GM23248 (cell line): ENCODE data around the gene ASTN1. TPM values are rescaled to one million over a fixed set of nuclear protein-coding genes. Genes with fewer than 3 reads are reported as not detected.

Experiments used
- DNase-seq: peaks from one replicate; pipeline ENCODE4 v3.0.0-alpha.2; 2015
- H2AFZ ChIP-seq: fragments of 200-600 bp; sonication (generic); 2 replicates; pipeline ENCODE4 v1.6.1; 2016; ENCODE audit warnings: antibody characterized with exemption
- H3F3A ChIP-seq: fragments of 200-600 bp; sonication (generic); 2 replicates; pipeline ENCODE4 v1.6.1; 2016; ENCODE audit warnings: mild to moderate bottlenecking, antibody characterized with exemption, mixed run types; ENCODE audit not compliant: insufficient read depth
- H3K27ac ChIP-seq: fragments of 200-600 bp; sonication (generic); 2 replicates; pipeline ENCODE4 v1.5.1; 2016; ENCODE audit warnings: mild to moderate bottlenecking
- H3K27me3 ChIP-seq: fragments of 200-600 bp; sonication (generic); replicated peaks from 2 replicates; pipeline ENCODE4 v1.6.1; 2016; ENCODE audit warnings: mild to moderate bottlenecking; ENCODE audit not compliant: insufficient read depth
- H3K36me3 ChIP-seq: fragments of 200-600 bp; sonication (generic); 2 replicates; pipeline ENCODE4 v1.6.1; 2016; ENCODE audit warnings: low read depth, mild to moderate bottlenecking
- H3K4me1 ChIP-seq: fragments of 200-600 bp; sonication (generic); 2 replicates; pipeline ENCODE4 v1.6.1; 2016; ENCODE audit warnings: mild to moderate bottlenecking; ENCODE audit not compliant: insufficient read depth
- H3K4me2 ChIP-seq: fragments of 200-600 bp; sonication (generic); one replicate; pipeline ENCODE4 v1.6.1; 2016; ENCODE audit warnings: mild to moderate bottlenecking; ENCODE audit not compliant: unreplicated experiment
- H3K4me3 ChIP-seq: fragments of 200-600 bp; sonication (generic); 2 replicates; pipeline ENCODE4 v1.5.1; 2016; ENCODE audit warnings: mild to moderate bottlenecking
- H3K79me2 ChIP-seq: fragments of 200-600 bp; sonication (generic); 2 replicates; pipeline ENCODE4 v1.6.1; 2016; ENCODE audit warnings: mild to moderate bottlenecking; ENCODE audit not compliant: insufficient read depth
- H3K9ac ChIP-seq: fragments of 200-600 bp; sonication (generic); 2 replicates; pipeline ENCODE4 v1.6.1; 2016; ENCODE audit warnings: mild to moderate bottlenecking
- H3K9me2 ChIP-seq: fragments of 200-600 bp; sonication (generic); 2 replicates; pipeline ENCODE4 v1.6.1; 2016; ENCODE audit warnings: mixed run types, mild to moderate bottlenecking, moderate library complexity; ENCODE audit not compliant: insufficient read depth
- H3K9me3 ChIP-seq: fragments of 200-600 bp; sonication (generic); one replicate; pipeline ENCODE4 v1.6.1; 2017; ENCODE audit warnings: low read depth
- H4K20me1 ChIP-seq: fragments of 200-600 bp; sonication (generic); 2 replicates; pipeline ENCODE4 v1.6.0; 2016; ENCODE audit not compliant: insufficient read depth
- EZH2 ChIP-seq: fragments of 200-600 bp; sonication (generic); IDR thresholded peaks from 2 replicates; pipeline ENCODE4 v1.6.1; 2018; ENCODE audit warnings: antibody characterized with exemption, mild to moderate bottlenecking; ENCODE audit not compliant: insufficient read depth, poor library complexity, severe bottlenecking
- EZH2phosphoT487 ChIP-seq: fragments of 200-600 bp; sonication (generic); IDR thresholded peaks from 2 replicates; pipeline ENCODE4 v1.6.1; 2018; ENCODE audit warnings: antibody characterized with exemption, moderate library complexity, mild to moderate bottlenecking, low read depth; ENCODE audit not compliant: insufficient read depth
- WGBS, 2 experiments: methylation state at CpG; one replicate each; pipeline ENCODE4 v1.1.6; 2015 to 2017; ENCODE audit warnings: low lambda C conversion rate in 2 of 2, low coverage in 1 of 2; ENCODE audit errors: missing lambda C conversion rate in 2 of 2; 5-methylcytosine and 5-hydroxymethylcytosine counted together
- in situ Hi-C: fragments of 300-500 bp; cut with MboI; formaldehyde crosslinking; loops from 2 replicates; pipeline ENCODE4 v1.15.0; 2020
- polyA plus RNA-seq: library from polyadenylated mRNA; unstranded; fragments of >200 nt; fragmentation: Nextera tagmentation; extraction: Ambion mirVana; gene quantifications from 2 replicates; pipeline ENCODE4 v1.2.1, GENCODE V29; 2016
- total RNA-seq: library from RNA; depleted of rRNA; stranded (reverse); fragments of >200 nt; shearing (Covaris generic); gene quantifications from 2 replicates; pipeline ENCODE4 v1.2.3, GENCODE V29; 2014

Gene ASTN1
- total and polyA plus RNA-seq, 2 experiments from 2014 or later: not detected

DNA sequence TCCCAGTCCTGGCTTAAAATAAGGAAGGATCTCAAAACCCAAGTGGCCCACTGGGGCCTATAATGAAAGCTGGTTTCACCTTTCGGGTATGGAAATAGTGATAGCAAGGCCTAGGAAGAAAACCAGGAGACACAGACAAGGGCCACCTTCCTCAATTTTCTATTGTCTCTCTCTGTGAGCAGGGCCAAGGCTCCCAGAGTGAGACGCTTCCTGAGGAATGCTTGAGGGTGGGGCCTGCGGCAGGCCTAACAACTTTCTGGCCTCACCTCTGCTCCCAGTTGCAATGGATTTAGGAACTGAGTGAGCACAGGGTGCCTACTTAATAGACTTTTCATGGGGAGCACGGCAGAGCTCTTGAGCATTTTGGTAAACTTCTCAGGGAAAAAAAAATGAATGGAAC lies 300.9 kb downstream of the ASTN1 start:
- DNase-seq: no peak
- in situ Hi-C loops: no loop called here
- no peak overlapping the region for H3K9ac ChIP-seq
- no peaks in the 10 kb centered on the region for H3K9me2 ChIP-seq
- peaks cover 15% of the 10 kb centered on the region for H3F3A ChIP-seq
- no peaks in the 10 kb centered on the region for H3K79me2 ChIP-seq
- no peaks in the 10 kb centered on the region for H4K20me1 ChIP-seq
- H3K27ac ChIP-seq: no peak overlapping the region
- no peak overlapping the region for H3K4me3 ChIP-seq
- no peak overlapping the region for H3K4me2 ChIP-seq
- no peaks in the 10 kb centered on the region for H3K27me3 ChIP-seq
- TF ChIP-seq EZH2: no peak
- TF ChIP-seq EZH2phosphoT487: no peak
- H3K36me3 ChIP-seq: no peaks in the 10 kb centered on the region
- H3K9me3 ChIP-seq: no peaks in the 10 kb centered on the region
- no peak overlapping the region for H2AFZ ChIP-seq
- 55 to 64% methylated on average over 4 of the region's 4 CpGs for WGBS, 2 experiments
- peaks cover 26% of the 10 kb centered on the region for H3K4me1 ChIP-seq

DNA sequence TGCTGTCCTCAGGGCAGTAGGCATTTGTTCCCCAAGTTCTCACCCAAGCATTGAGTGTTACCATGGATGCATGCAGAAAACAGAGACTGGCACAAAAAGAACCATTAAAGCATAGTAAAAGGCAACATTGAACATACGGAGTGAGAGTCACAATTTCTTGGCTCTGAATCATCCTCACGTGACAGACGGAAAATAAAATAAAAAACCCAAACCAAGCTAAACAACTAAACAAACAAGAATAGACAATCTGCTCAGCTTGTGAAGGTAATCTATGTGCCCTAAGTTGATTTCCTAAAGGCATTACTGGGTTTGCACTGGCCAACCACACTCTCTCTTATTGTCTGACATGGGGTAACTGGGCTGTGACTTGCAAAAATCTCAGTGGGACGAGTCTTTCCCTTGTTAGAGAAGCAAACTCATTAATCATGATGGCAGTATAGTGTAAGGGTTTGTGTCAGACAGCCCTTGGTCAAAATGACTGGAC lies 306.0 kb downstream of the ASTN1 start:
- in situ Hi-C loops: no loop called here
- peak; percentile 30 for DNase-seq

GRCh38 chr1:176857632-176858031 lies 306.9 kb downstream of the ASTN1 start:
- Histone ChIP-seq H3K4me3 (no peak overlapping the region), H3K9me2 (no peaks in the 10 kb centered on the region), H2AFZ (no peak overlapping the region), H3K4me2 (peak overlapping the region; percentile 44), H3K27ac (no peak overlapping the region), H4K20me1 (no peaks in the 10 kb centered on the region), H3K9me3 (no peaks in the 10 kb centered on the region), H3K79me2 (no peaks in the 10 kb centered on the region), H3K36me3 (no peaks in the 10 kb centered on the region), H3K9ac (no peak overlapping the region), H3F3A (no peaks in the 10 kb centered on the region), H3K4me1 (peaks cover 22% of the 10 kb centered on the region), H3K27me3 (no peaks in the 10 kb centered on the region)
- TF ChIP-seq EZH2 (no peak), EZH2phosphoT487 (no peak)
- in situ Hi-C loops: no loop called here
- DNase-seq: peak; percentile 72
- WGBS, 2 experiments: 36 to 40% methylated on average over 4 of the region's 4 CpGs

More for the DNA sequence above, 306.0 kb downstream of the ASTN1 start:
- Histone ChIP-seq H3K4me3 (no peak overlapping the region), H3K9ac (no peak overlapping the region), H3K27me3 (no peaks in the 10 kb centered on the region), H3K27ac (no peak overlapping the region), H3K79me2 (no peaks in the 10 kb centered on the region), H3K4me2 (peak overlapping the region; percentile 44), H2AFZ (no peak overlapping the region), H3K9me2 (no peaks in the 10 kb centered on the region), H3K36me3 (no peaks in the 10 kb centered on the region), H3F3A (no peaks in the 10 kb centered on the region), H3K4me1 (peaks cover 22% of the 10 kb centered on the region), H3K9me3 (no peaks in the 10 kb centered on the region), H4K20me1 (no peaks in the 10 kb centered on the region)
- no peak for TF ChIP-seq EZH2phosphoT487
- no peak for TF ChIP-seq EZH2
- 7 to 12% methylated on average over 4 of the region's 4 CpGs for WGBS, 2 experiments

GRCh38 chr1:176854758-176855745 lies 309.5 kb downstream of the ASTN1 start:
- no peaks in the 10 kb centered on the region for H3K36me3 ChIP-seq
- no peak overlapping the region for H3K4me3 ChIP-seq
- TF ChIP-seq EZH2phosphoT487 (no peak), EZH2 (no peak)
- H3K9me3 ChIP-seq: no peaks in the 10 kb centered on the region
- H4K20me1 ChIP-seq: no peaks in the 10 kb centered on the region
- 74 to 76% methylated on average over 7 of the region's 7 CpGs for WGBS, 2 experiments
- no peaks in the 10 kb centered on the region for H3K79me2 ChIP-seq
- H3K4me1 ChIP-seq: peaks cover 11% of the 10 kb centered on the region
- DNase-seq: no peak
- no peaks in the 10 kb centered on the region for H3F3A ChIP-seq
- H3K4me2 ChIP-seq: no peak overlapping the region
- H3K9me2 ChIP-seq: no peaks in the 10 kb centered on the region
- no peak overlapping the region for H3K27ac ChIP-seq
- in situ Hi-C loops: no loop called here
- H3K9ac ChIP-seq: no peak overlapping the region
- H2AFZ ChIP-seq: no peak overlapping the region
- no peaks in the 10 kb centered on the region for H3K27me3 ChIP-seq
